HG03064 (cell line): ENCODE measurements around the gene ARL6IP4.
"Not testable (repeated sequence)": the region's sequence is repeated elsewhere in the genome, so short reads cannot be mapped to it uniquely, and the experiment has no call there.

ENCODE experiments used
- ATAC-seq: cut with Tn5 transposase; IDR thresholded peaks from one replicate; pipeline ENCODE4 v1.9.1; 2021; ENCODE audit warnings: low read depth; ENCODE audit not compliant: unreplicated experiment

The ARL6IP4 gene

GRCh38 chr12:123005081-123005626, 24.7 kb downstream of the ARL6IP4 start:
- ATAC-seq: no peak

- ATAC-seq: no peak
Measured at GRCh38 chr12:123006977-123007376, 26.5 kb downstream of the ARL6IP4 start.

GRCh38 chr12:123010110-123010509, 29.6 kb downstream of the ARL6IP4 start:
- ATAC-seq: no peak

GRCh38 chr12:123010681-123011080, 30.2 kb downstream of the ARL6IP4 start:
- ATAC-seq: no peak

GRCh38 chr12:123011701-123012100, 31.2 kb downstream of the ARL6IP4 start:
- no peak for ATAC-seq

GRCh38 chr12:123013185-123014095, 33.0 kb downstream of the ARL6IP4 start:
- ATAC-seq: no peak

- ATAC-seq: not testable (repeated sequence)
Measured at GRCh38 chr12:123014473-123014872, 34.0 kb downstream of the ARL6IP4 start.

- ATAC-seq: no peak
Measured at GRCh38 chr12:123017753-123018152, 37.3 kb downstream of the ARL6IP4 start.

- ATAC-seq: no peak
Measured at GRCh38 chr12:123019841-123020138, 39.3 kb downstream of the ARL6IP4 start.

- no peak for ATAC-seq
Measured at GRCh38 chr12:123021688-123022604, 41.5 kb downstream of the ARL6IP4 start.

- no peak for ATAC-seq
Measured at GRCh38 chr12:123022846-123023245, 42.4 kb downstream of the ARL6IP4 start.

GRCh38 chr12:123024819-123025391, 44.4 kb downstream of the ARL6IP4 start:
- no peak for ATAC-seq

- ATAC-seq: no peak
Measured at GRCh38 chr12:123026094-123026853, 45.8 kb downstream of the ARL6IP4 start.

- no peak for ATAC-seq
Measured at GRCh38 chr12:123027726-123028445, 47.4 kb downstream of the ARL6IP4 start.

GRCh38 chr12:123028475-123028874, 48.0 kb downstream of the ARL6IP4 start:
- no peak for ATAC-seq

GRCh38 chr12:123029550-123029949, 49.1 kb downstream of the ARL6IP4 start:
- no peak for ATAC-seq

GRCh38 chr12:123030686-123031085, 50.2 kb downstream of the ARL6IP4 start:
- ATAC-seq: no peak

- ATAC-seq: no peak
Measured at GRCh38 chr12:123031171-123031845, 50.8 kb downstream of the ARL6IP4 start.
